GM18858 (cell line): ENCODE results near the gene POLE4.

ENCODE experiments used
- ATAC-seq: cut with Tn5 transposase; IDR thresholded peaks from one replicate; pipeline ENCODE4 v1.9.1; 2021; ENCODE audit not compliant: unreplicated experiment

Gene POLE4

GRCh38 chr2:74985978-74986609 is 27.7 kb downstream of the POLE4 start:
- no peak for ATAC-seq

GRCh38 chr2:74991977-74992376 is 33.5 kb downstream of the POLE4 start:
- no peak for ATAC-seq

GRCh38 chr2:74999468-74999867 is 41.0 kb downstream of the POLE4 start:
- ATAC-seq, result no peak

- no peak for ATAC-seq
Measured at GRCh38 chr2:75002007-75002406, 43.6 kb downstream of the POLE4 start.

GRCh38 chr2:75003276-75003675 is 44.8 kb downstream of the POLE4 start:
- no peak for ATAC-seq

GRCh38 chr2:75003773-75004172 is 45.3 kb downstream of the POLE4 start:
- ATAC-seq, result no peak

- no peak for ATAC-seq
Measured at GRCh38 chr2:75006041-75006440, 47.6 kb downstream of the POLE4 start.

GRCh38 chr2:75007061-75007460 is 48.6 kb downstream of the POLE4 start:
- no peak for ATAC-seq

GRCh38 chr2:75007819-75008218 is 49.4 kb downstream of the POLE4 start:
- ATAC-seq, result no peak

- no peak for ATAC-seq
Measured at GRCh38 chr2:75010571-75010970, 52.1 kb downstream of the POLE4 start.

- no peak for ATAC-seq
Measured at GRCh38 chr2:75012080-75012479, 53.6 kb downstream of the POLE4 start.

- no peak for ATAC-seq
Measured at GRCh38 chr2:75018162-75018561, 59.7 kb downstream of the POLE4 start.
